GM21717 (cell line): ENCODE data around the gene OMD.

Source experiments
- ATAC-seq: cut with Tn5 transposase; IDR thresholded peaks from one replicate; pipeline ENCODE4 v1.9.1; 2021; ENCODE audit warnings: mild to moderate bottlenecking, moderate library complexity; ENCODE audit not compliant: unreplicated experiment

The OMD gene, protein sequence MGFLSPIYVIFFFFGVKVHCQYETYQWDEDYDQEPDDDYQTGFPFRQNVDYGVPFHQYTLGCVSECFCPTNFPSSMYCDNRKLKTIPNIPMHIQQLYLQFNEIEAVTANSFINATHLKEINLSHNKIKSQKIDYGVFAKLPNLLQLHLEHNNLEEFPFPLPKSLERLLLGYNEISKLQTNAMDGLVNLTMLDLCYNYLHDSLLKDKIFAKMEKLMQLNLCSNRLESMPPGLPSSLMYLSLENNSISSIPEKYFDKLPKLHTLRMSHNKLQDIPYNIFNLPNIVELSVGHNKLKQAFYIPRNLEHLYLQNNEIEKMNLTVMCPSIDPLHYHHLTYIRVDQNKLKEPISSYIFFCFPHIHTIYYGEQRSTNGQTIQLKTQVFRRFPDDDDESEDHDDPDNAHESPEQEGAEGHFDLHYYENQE

GRCh38 chr9:92424340-92424739, at the start of gene OMD:
OMD (minus strand) TSS chr9:92424471; CDS start chr9:92417558, 6,913 bp downstream.
- no peak for ATAC-seq

DNA sequence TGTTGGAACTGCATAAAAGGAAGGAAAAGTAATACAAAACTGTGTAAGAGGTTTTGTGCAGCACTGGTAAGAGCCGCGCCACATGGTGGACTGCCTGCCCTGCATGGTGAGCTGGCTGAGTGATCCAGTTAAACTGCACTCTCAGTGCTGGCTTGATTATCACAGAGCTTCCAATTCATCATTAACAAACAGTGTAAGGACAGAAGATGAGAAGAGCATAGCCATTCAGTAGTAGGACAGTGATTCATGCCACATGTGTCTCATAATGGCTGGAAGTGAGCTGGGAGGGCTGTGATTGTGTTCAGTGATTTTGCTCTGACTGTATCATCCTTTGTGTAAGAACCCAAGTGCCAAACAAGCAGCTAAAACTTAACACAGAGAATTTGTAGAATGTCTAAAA, 43.9 kb upstream of the OMD start:
- ATAC-seq, result no peak

GRCh38 chr9:92467511-92467910, 43.2 kb upstream of the OMD start:
- ATAC-seq, result no peak

- ATAC-seq, result no peak
These were observed 42.8 kb upstream of the OMD start for GRCh38 chr9:92467041-92467440.

DNA sequence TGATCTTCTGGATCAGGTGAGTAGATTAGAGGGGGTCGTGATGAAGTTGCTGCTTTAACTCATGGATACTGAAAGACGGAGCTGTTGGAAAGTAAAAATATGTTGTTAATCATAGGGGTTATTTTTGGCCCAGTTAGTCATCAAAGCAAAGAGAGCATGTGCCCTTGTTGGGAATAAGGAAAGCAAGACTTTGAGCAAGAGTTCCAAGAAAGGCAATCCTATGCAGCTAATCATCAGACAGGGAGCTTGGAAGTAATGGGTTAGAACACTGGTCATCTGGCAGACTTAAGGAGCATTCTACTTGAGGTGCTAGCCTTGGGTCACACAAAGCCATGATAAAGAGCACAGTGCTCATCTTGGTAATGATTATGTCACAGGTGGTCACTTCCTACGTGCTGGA, 39.7 kb upstream of the OMD start:
- ATAC-seq, result no peak

- ATAC-seq, result no peak
These were observed 39.1 kb upstream of the OMD start for GRCh38 chr9:92463387-92463786.

DNA sequence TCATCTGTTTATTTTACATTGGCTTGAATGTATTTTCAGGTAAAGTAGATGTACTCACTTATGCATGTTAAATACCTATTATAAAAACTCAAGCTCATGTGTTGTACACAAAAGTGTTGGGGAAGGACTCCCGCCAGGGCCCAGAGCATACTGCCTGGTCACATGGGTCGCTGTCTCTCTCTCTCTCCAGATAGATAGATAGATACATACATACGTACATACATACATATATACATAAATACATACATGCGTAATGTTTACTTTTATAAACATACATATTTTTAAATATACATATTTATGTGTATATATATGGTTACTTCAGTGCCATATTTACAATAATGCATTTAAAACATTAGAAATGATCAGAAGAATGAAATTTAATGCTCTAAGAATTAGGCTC, 33.3 kb upstream of the OMD start:
- ATAC-seq, result no peak

- no peak for ATAC-seq
These were observed 30.9 kb upstream of the OMD start for GRCh38 chr9:92455217-92455616.

DNA sequence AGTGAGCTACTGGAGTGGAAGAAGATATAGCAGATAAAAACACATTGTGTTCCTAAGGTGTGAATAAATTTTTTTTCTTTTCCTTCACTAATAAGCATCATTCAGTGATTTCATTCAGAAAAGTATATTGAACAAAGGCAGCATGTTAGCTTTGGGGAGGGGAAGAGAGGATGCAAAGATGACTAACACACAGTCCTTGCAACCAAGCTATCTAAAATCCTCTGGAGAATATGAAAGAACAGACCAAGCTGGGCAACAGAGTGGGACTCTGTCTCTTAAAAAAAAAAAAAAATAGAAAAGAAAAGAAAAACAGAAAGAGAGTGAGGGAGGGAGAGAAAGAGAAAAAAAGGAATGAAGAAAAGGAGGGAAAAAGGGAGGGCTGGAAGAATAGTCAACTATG, 22.3 kb upstream of the OMD start:
- ATAC-seq, result no peak

GRCh38 chr9:92444841-92445240, 20.6 kb upstream of the OMD start:
- ATAC-seq, result no peak

DNA sequence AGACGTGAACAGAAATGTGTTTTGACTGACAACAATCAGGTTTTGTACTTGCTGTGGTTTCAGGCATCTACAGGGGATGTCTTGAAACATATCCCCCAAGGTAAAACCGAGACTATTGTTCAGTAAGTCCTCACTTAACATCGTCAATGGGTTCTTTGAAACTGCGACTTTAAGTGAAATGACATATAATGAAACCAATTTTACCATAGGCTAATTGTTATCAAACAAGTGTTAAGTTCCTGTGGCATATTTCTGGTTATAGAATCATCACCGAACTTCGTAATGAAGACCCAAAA, 16.4 kb upstream of the OMD start:
- no peak for ATAC-seq

DNA sequence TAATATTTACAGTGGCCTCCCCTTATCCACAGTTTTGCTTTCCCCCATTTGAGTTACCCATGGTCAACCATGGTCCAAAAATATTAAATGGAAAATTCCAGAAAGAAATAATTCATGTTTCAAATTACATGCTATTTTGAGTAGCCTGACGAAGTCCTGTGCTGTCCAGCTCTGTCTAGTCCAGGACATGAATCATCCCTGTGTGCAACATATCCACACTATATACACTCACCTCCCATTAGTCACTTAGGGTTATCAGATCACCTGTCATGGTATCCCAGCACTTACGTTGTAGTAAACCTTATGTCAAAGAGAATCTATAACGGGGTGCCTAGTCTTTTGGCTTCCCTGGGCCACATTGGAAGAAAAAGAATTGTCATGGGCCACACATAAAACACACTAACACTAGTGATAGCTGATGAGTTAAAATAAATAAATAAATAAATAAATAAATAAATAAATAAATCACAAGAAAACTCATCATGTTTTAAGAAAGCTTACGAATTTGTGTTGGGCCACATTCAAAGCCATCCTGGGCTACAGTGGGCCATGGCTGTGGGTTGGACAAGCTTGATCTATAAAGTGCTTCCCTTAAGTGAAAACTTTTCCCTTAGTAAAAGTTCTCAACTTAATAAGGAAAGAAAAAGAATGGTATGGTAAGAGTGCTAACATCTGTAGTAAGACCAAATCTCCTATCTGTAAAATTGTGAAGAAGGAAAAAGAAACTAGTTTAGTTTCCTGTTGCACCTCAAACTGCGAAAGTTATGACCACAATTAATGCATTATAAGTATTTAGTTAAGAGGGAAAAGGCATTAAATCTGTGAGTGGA, 15.9 kb upstream of the OMD start:
- no peak for ATAC-seq

DNA sequence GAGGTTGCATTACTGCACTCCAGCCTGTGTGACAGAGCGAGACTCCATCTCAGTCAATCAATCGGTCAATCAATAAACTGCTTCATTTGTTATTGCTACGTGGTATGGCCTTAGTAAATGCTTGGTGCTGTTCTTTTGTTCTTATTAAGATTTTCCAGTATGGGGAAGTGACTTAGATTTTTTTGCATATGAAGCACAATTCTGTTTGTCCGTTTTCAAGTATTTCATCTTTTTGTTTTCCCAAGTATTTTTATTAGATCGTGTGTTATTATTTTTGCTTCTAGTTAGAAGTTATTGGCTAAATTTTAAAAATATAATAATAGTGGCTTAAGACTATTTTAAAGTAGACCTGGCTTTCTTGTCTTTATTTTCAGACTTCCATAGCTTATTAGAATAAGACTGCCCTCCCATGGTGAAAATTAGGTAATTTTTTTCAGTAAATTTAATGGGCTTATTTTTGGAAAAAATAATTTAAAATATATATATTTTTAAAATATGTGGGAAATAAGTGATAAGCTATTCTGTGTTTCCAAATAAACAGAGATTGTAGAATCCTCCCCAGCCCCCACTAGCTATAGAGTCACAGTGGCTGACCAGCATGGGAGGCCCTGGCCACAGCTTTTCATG, 14.7 kb upstream of the OMD start:
- no peak for ATAC-seq

- no peak for ATAC-seq
These were observed 11.0 kb upstream of the OMD start for GRCh38 chr9:92435263-92435662.

DNA sequence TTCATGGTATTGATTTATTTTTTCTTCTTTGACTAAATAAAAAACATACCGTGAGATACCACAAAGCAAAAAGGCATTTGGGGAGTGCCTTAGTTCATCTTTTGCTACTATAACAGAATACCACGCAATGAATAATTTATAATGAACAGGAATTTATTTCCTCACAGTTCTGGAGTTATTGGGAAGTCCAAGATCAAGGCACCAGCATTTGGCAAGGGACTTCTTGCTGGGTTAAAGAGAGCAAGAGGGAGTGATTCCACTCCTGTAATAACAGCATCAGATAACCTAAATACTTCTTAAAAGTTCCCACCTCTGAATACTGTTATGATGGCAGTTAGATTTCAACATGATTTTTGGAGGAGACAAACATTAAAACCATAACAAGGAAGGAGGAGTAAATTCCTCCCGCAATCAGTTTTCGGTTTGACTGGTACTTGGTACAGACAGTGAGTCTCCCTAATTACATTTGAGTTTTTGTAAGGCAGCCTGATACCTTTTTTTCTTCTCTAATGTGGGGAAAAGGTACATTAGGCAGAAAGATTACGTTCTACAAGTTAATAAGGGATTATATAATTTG, 8.8 kb upstream of the OMD start:
- no peak for ATAC-seq

DNA sequence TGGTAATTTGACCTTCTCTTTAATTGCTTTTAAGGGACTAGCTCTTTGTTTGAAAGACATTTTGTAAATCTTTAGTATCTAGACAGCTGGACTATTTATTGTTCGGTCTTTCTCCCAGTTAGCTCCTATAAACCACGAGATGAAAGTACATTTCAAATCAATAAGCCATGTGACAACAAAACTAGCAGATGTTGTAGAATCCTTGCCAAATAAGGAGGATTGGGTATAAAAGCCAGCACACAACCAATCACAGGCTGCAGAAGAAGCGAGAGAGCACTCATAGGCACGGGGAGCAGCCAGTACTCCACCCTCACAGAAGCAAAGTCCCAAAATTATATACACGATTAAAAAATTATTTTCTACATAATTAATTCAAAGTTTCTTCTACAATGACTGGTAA, 8.1 kb upstream of the OMD start:
- ATAC-seq, result no peak

GRCh38 chr9:92429836-92430235, 5.6 kb upstream of the OMD start:
- no peak for ATAC-seq

GRCh38 chr9:92426501-92427145, 2.4 kb upstream of the OMD start:
- no peak for ATAC-seq

- ATAC-seq, result no peak
These were observed 1.2 kb upstream of the OMD start for GRCh38 chr9:92425474-92425873.

DNA sequence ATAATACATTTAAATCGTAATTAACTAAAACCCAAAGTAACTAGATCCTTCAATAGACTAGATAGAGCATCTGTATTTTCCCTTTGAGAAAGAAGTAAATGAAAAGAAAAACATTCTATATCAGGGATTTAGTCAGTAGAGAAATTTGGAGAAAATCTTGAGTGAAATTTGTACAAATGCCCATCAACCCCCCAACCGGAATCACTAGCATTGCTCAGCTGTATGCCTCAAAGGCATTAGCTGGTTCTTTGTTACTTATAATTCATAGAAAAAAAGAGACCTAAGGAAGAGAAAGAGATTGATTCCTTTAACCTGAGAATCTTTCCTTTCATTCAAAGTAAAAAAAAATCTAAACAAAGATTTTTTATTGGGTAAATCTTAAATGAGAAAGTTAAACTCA, 659 bp downstream of the OMD start:
- ATAC-seq, result no peak
